PFSK-1 (cell line): ENCODE data around the gene RNPEPL1.

Source experiments
- FOXP2 ChIP-seq: optimal IDR thresholded peaks from 2 replicates; pipeline ENCODE3; 2011; ENCODE audit warnings: borderline replicate concordance, control low read depth, inconsistent platforms; ENCODE audit not compliant: insufficient read depth; ENCODE audit errors: extremely low read length, extremely low read depth
- POLR2AphosphoS5 ChIP-seq: IDR thresholded peaks from 2 replicates; pipeline ENCODE4 v1.6.1; 2012; ENCODE audit warnings: low read depth, mild to moderate bottlenecking, control low read depth, low read length, moderate library complexity
- REST ChIP-seq, 2 experiments: IDR thresholded peaks; 2 replicates each; pipeline versions ENCODE4 v1.6.1 to v1.8.0; 2011 to 2012; ENCODE audit warnings: low read depth in 2 of 2, low read length in 2 of 2, control low read depth in 1 of 2, inconsistent platforms in 1 of 2, mild to moderate bottlenecking in 1 of 2, moderate library complexity in 1 of 2; ENCODE audit not compliant: insufficient read depth in 1 of 2
- SIN3A ChIP-seq: IDR thresholded peaks from 2 replicates; pipeline ENCODE4 v1.6.1; 2012; ENCODE audit warnings: mild to moderate bottlenecking, low read length, moderate library complexity, borderline replicate concordance; ENCODE audit not compliant: insufficient read depth
- TAF1 ChIP-seq: IDR thresholded peaks from 2 replicates; pipeline ENCODE4 v1.6.1; 2012; ENCODE audit warnings: low read length, control low read depth, borderline replicate concordance; ENCODE audit not compliant: insufficient read depth

RNPEPL1 gene

GRCh38 chr2:240558236-240558761, 10.0 kb upstream of the RNPEPL1 start:
- TF ChIP-seq REST (IDR thresholded peaks at IDR 0.05; ENCODE audit: insufficient read depth in 1 of 2, low read depth in 2 of 2, low read length in 2 of 2) (no peak), SIN3A (no peak), FOXP2 (no peak), POLR2AphosphoS5 (no peak), TAF1 (no peak)

- no peak for TF ChIP-seq SIN3A
- no peak for TF ChIP-seq REST (IDR thresholded peaks at IDR 0.05; ENCODE audit: insufficient read depth in 1 of 2, low read depth in 2 of 2, low read length in 2 of 2)
- no peak for TF ChIP-seq TAF1
- TF ChIP-seq FOXP2, result no peak
- TF ChIP-seq POLR2AphosphoS5, result no peak
These were observed 9.0 kb upstream of the RNPEPL1 start for GRCh38 chr2:240559286-240559685.

- TF ChIP-seq POLR2AphosphoS5 (peak; percentile 74; the same call in 1 of the 2 replicates), FOXP2 (no peak), REST (IDR thresholded peaks at IDR 0.05; ENCODE audit: insufficient read depth in 1 of 2, low read depth in 2 of 2, low read length in 2 of 2) (no peak), SIN3A (peak; percentile 84; the same call in 1 of the 2 replicates), TAF1 (peak; percentile 62)
These were observed 8.2 kb upstream of the RNPEPL1 start, which contains the start of gene DUSP28 for GRCh38 chr2:240560084-240560479. Gene DUSP28 (plus strand): TSS chr2:240560357. CDS start chr2:240560685, 328 bp downstream.

GRCh38 chr2:240560480-240561324, 7.6 kb upstream of the RNPEPL1 start:
- TF ChIP-seq TAF1, result peak; percentile 76; the same call in 1 of the 2 replicates
- peak; percentile 83; the same call in 1 of the 2 replicates for TF ChIP-seq POLR2AphosphoS5
- 0 out of 2 replicates have a peak, but pooled peaks have one; percentile 16 for TF ChIP-seq SIN3A
- TF ChIP-seq FOXP2, result no peak
- peak in 1 of 2 experiments; percentile 52; a peak in 1 of 4 replicates for TF ChIP-seq REST (IDR thresholded peaks at IDR 0.05; ENCODE audit: insufficient read depth in 1 of 2, low read depth in 2 of 2, low read length in 2 of 2)
